Caco-2 (cell line): ENCODE measurements around the gene ARHGEF28. TPM values are rescaled to one million over a fixed set of nuclear protein-coding genes. Genes with fewer than 3 reads are reported as not detected.

ENCODE experiments used
- BruUV-seq: library from RNA; stranded (reverse); fragments of 400-500 nt; replicated peaks from 2 replicates; lab custom pipeline; 2021; lab: Mats Ljungman, UMichigan
- CTCF ChIA-PET: fragments of 300-600 bp; sonication (Branson Sonifier 250); formaldehyde crosslinking; loops from one replicate; lab custom pipeline; 2022; ENCODE audit warnings: antibody characterized with exemption; lab: Charles Lee
- POLR2A ChIA-PET: fragments of 300-600 bp; sonication (Branson Sonifier 250); formaldehyde crosslinking; loops from one replicate; lab custom pipeline; 2022; ENCODE audit warnings: antibody characterized with exemption; lab: Charles Lee
- DNase-seq, 2 experiments: peaks; one replicate each; pipeline versions ENCODE4 v3.0.0 to v3.0.0-alpha.2; 2020 to 2022
- H3K27me3 ChIP-seq: replicated peaks from 2 replicates; pipeline ENCODE4 v1.6.0; 2011; ENCODE audit warnings: low read length; ENCODE audit not compliant: control insufficient read depth, insufficient read depth
- H3K36me3 ChIP-seq: 2 replicates; pipeline ENCODE4 v1.5.1; 2011; ENCODE audit warnings: low read length; ENCODE audit not compliant: control insufficient read depth, insufficient read depth
- H3K4me1 ChIP-seq: fragments of 250-450 bp; sonication (Bioruptor Pico); 2 replicates; pipeline ENCODE4 v1.5.1; 2020; ENCODE audit warnings: mild to moderate bottlenecking
- H3K4me3 ChIP-seq: 2 replicates; pipeline ENCODE4 v1.5.1; 2011; ENCODE audit warnings: low read depth, mild to moderate bottlenecking, control low read depth, low read length
- H3K9me3 ChIP-seq: fragments of 250-450 bp; sonication (Bioruptor Pico); 2 replicates; pipeline ENCODE4 v1.5.1; 2020; ENCODE audit warnings: mild to moderate bottlenecking, moderate library complexity
- H3K27ac Mint-ChIP-seq: one replicate; pipeline ENCODE4 v1.8.0; 2022; ENCODE audit warnings: mixed read lengths; ENCODE audit not compliant: unreplicated experiment
- H3K27me3 Mint-ChIP-seq: one replicate; pipeline ENCODE4 v1.8.0; 2022; ENCODE audit warnings: mixed read lengths; ENCODE audit not compliant: insufficient read depth, unreplicated experiment
- H3K36me3 Mint-ChIP-seq: one replicate; pipeline ENCODE4 v1.8.0; 2022; ENCODE audit warnings: mild to moderate bottlenecking, mixed read lengths; ENCODE audit not compliant: insufficient read depth, unreplicated experiment
- H3K4me1 Mint-ChIP-seq: one replicate; pipeline ENCODE4 v1.8.0; 2022; ENCODE audit warnings: low read depth, mixed read lengths; ENCODE audit not compliant: unreplicated experiment
- H3K4me3 Mint-ChIP-seq: one replicate; pipeline ENCODE4 v1.8.0; 2022; ENCODE audit warnings: mild to moderate bottlenecking, moderate library complexity, mixed read lengths; ENCODE audit not compliant: unreplicated experiment
- H3K9me3 Mint-ChIP-seq: one replicate; pipeline ENCODE4 v1.8.0; 2022; ENCODE audit warnings: mixed read lengths; ENCODE audit not compliant: unreplicated experiment
- intact Hi-C: fragments of 100-400 bp; cut with micrococcal nuclease; formaldehyde crosslinking; loops from one replicate; pipeline ENCODE4 v1.10.0; 2022; ENCODE audit not compliant: unreplicated experiment
- total RNA-seq: library from RNA; stranded (reverse); gene quantifications from 2 replicates; pipeline ENCODE4 v1.2.3, GENCODE V29; 2022
- TF ChIP-seq, protein P1 (sequence below), 2 experiments: fragments of 200-600 bp in 1 of 2; IDR thresholded peaks; 1 replicate in 1 of 2; 2 replicates in 1 of 2; pipeline versions ENCODE4 v1.5.1 to v1.8.0; 2011 to 2022; ENCODE audit warnings: antibody characterized with exemption in 1 of 2, control low read depth in 1 of 2, inconsistent platforms in 1 of 2, low read depth in 1 of 2, low read length in 1 of 2, mild to moderate bottlenecking in 1 of 2, moderate library complexity in 1 of 2; ENCODE audit not compliant: insufficient read depth in 1 of 2, severe bottlenecking in 1 of 2, unreplicated experiment in 1 of 2

The ARHGEF28 gene
- total RNA-seq, 1 experiment from 2014 or later, result 4.6 TPM

DNA sequence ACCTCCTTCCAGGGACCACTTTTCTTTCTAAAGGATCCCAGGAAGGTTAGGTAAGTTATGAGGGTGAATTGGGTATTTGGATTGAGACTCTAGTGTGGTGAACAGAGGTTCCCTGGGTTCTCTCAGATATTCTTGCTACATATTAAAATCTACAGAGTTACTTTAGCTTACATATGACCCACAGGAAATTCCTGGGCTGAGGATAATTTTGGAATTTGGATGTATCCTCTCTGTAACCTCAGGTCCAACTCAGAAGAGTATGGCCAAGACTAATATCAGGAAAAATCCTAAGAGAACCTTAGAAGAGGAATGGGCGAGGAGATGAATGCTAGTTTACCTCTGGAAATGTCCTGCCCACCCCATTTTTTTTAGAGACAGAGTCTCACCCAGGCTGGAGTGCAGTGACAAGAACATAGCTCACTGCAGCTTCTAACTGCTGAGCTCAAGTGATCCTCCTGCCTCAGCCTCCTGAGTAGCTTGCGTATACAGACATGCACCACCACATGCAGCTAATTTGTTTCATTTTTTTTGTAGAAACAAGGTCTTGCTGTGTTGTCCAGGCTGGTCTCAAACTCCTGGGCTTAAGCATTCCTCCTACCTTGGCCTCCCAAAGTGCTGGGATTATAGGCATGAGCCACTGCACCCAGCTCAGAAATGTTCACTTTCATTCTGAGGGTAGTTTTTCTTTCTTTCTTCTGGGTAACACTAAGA lies 196.4 kb downstream of the ARHGEF28 start:
- POLR2A ChIA-PET, result no interaction called here
- no peak overlapping the region for H3K27ac Mint-ChIP-seq
- no peaks in the 10 kb centered on the region for H3K9me3 Mint-ChIP-seq
- peaks cover 10% of the 10 kb centered on the region for H3K4me1 Mint-ChIP-seq
- no peaks in the 10 kb centered on the region for H3K36me3 ChIP-seq
- no peaks in the 10 kb centered on the region for H3K27me3 ChIP-seq
- no peaks in the 10 kb centered on the region for H3K9me3 ChIP-seq
- intact Hi-C loops, result no loop called here
- H3K4me3 ChIP-seq, result no peak overlapping the region
- TF ChIP-seq, protein P1, sequence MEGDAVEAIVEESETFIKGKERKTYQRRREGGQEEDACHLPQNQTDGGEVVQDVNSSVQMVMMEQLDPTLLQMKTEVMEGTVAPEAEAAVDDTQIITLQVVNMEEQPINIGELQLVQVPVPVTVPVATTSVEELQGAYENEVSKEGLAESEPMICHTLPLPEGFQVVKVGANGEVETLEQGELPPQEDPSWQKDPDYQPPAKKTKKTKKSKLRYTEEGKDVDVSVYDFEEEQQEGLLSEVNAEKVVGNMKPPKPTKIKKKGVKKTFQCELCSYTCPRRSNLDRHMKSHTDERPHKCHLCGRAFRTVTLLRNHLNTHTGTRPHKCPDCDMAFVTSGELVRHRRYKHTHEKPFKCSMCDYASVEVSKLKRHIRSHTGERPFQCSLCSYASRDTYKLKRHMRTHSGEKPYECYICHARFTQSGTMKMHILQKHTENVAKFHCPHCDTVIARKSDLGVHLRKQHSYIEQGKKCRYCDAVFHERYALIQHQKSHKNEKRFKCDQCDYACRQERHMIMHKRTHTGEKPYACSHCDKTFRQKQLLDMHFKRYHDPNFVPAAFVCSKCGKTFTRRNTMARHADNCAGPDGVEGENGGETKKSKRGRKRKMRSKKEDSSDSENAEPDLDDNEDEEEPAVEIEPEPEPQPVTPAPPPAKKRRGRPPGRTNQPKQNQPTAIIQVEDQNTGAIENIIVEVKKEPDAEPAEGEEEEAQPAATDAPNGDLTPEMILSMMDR (IDR thresholded peaks at IDR 0.05; ENCODE audit: insufficient read depth in 1 of 2, low read depth in 1 of 2, low read length in 1 of 2, severe bottlenecking in 1 of 2, unreplicated experiment in 1 of 2), result no peak
- BruUV-seq, result no TSS peak
- H3K27me3 Mint-ChIP-seq, result no peaks in the 10 kb centered on the region
- CTCF ChIA-PET, result interaction anchor here (1.0 to 1.1 kb wide), 2 partner anchors 10 to 29 kb away, joined by 3 read pairs; no protein-coding TSS in a partner anchor
- no peak overlapping the region for H3K4me3 Mint-ChIP-seq
- H3K4me1 ChIP-seq, result peaks cover 69% of the 10 kb centered on the region
- DNase-seq, result no peak
- H3K36me3 Mint-ChIP-seq, result no peaks in the 10 kb centered on the region

DNA sequence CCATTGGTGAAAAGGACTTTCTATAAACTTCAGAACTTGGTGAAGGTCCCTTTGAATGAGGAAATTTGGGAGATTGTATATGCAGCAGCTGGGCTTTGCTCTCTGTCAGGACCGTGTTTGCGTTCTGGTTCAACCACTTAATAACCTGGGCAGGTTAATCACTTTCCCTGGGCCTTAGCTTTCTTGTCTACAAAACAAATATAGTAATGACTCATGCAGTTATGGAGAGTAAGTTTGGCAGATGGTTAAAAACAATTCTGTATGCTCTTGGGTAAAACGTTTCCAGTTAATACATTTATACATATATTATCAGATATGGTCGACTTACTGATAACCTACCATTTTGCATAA lies 197.0 kb downstream of the ARHGEF28 start:
- intact Hi-C loops, result no loop called here
- CTCF ChIA-PET, result interaction anchor here (1.0 to 1.1 kb wide), 2 partner anchors 10 to 30 kb away, joined by 3 read pairs; no protein-coding TSS in a partner anchor
- peak in 1 of 2 experiments; percentile 41 for DNase-seq

DNA sequence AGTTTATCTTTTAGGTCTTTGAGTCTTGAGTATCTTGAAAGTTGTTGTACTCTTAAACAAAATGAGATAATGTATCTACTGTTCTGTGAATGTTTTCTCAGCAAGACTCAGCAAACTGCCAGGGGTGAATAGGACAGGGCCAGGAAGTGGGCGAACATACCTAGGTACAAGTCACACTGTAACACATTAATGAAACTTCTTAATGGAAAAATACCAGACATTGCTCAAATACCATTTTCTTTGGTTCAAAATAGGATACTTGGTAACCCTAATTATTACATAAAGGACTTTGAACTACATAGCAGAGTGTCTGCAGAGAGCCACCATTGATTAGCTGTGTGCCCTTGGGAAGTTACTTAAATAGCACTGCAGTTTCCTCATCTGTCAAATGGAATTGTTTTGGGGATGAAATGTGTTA lies 197.5 kb downstream of the ARHGEF28 start:
- Mint-ChIP-seq H3K27ac (no peak overlapping the region), H3K36me3 (no peaks in the 10 kb centered on the region), H3K9me3 (no peaks in the 10 kb centered on the region), H3K4me1 (peaks cover 10% of the 10 kb centered on the region), H3K27me3 (no peaks in the 10 kb centered on the region), H3K4me3 (no peak overlapping the region)
- POLR2A ChIA-PET, result interaction anchor here (1.1 kb wide), 1 partner anchor 10 kb away, joined by 3 read pairs; no protein-coding TSS in a partner anchor
- Histone ChIP-seq H3K27me3 (no peaks in the 10 kb centered on the region), H3K4me3 (no peak overlapping the region), H3K9me3 (no peaks in the 10 kb centered on the region), H3K4me1 (peaks cover 61% of the 10 kb centered on the region), H3K36me3 (no peaks in the 10 kb centered on the region)
- TF ChIP-seq, protein P1 (IDR thresholded peaks at IDR 0.05; ENCODE audit: insufficient read depth in 1 of 2, low read depth in 1 of 2, low read length in 1 of 2, severe bottlenecking in 1 of 2, unreplicated experiment in 1 of 2), result no peak
- intact Hi-C loops, result no loop called here
- CTCF ChIA-PET, result interaction anchor here (1.0 to 1.2 kb wide), 3 partner anchors 11 to 30 kb away, joined by 3 to 4 read pairs (median 3); no protein-coding TSS in a partner anchor
- BruUV-seq, result no TSS peak
- DNase-seq, result peak; percentile 48 to 80

More for the DNA sequence above, 197.0 kb downstream of the ARHGEF28 start:
- H3K27ac Mint-ChIP-seq, result no peak overlapping the region
- H3K4me1 Mint-ChIP-seq, result peaks cover 10% of the 10 kb centered on the region
- no TSS peak for BruUV-seq
- Histone ChIP-seq H3K4me1 (peaks cover 66% of the 10 kb centered on the region), H3K9me3 (no peaks in the 10 kb centered on the region), H3K36me3 (no peaks in the 10 kb centered on the region), H3K27me3 (no peaks in the 10 kb centered on the region), H3K4me3 (no peak overlapping the region)
- H3K4me3 Mint-ChIP-seq, result no peak overlapping the region
- no peaks in the 10 kb centered on the region for H3K27me3 Mint-ChIP-seq
- TF ChIP-seq, protein P1 (IDR thresholded peaks at IDR 0.05; ENCODE audit: insufficient read depth in 1 of 2, low read depth in 1 of 2, low read length in 1 of 2, severe bottlenecking in 1 of 2, unreplicated experiment in 1 of 2), result no peak
- no peaks in the 10 kb centered on the region for H3K36me3 Mint-ChIP-seq
- H3K9me3 Mint-ChIP-seq, result no peaks in the 10 kb centered on the region
- POLR2A ChIA-PET, result interaction anchor here (1.1 kb wide), 1 partner anchor 10 kb away, joined by 3 read pairs; no protein-coding TSS in a partner anchor
